DMS53 (cell line): ENCODE data around the gene SLC40A1.

Experiments
- DNase-seq: peaks from one replicate; lab custom pipeline; 2025; lab: John Stamatoyannopoulos, UW

Gene SLC40A1

GRCh38 chr2:189538402-189538801 lies 42.2 kb downstream of the SLC40A1 start:
- no peak for DNase-seq

DNA sequence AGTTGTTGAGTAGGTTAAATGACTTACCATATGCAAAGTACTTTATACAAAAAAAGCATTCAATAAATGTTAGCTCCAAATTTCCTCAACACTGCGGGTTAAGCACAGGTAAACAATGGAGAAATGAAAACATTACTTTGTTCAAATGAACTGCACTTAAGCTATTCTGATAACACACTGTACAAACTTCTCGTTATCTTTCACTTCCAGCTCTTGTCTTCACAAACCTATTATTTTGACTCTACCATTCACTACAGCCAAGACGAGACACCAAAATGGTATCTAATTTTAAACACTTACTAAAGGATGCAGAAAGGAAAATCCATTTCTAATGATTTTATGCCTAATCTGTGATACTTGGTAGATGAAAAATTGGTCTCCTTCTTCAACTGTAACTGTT lies 43.8 kb downstream of the SLC40A1 start:
- DNase-seq, result no peak

GRCh38 chr2:189534854-189535832 lies 45.4 kb downstream of the SLC40A1 start:
- peak; percentile 28 for DNase-seq

DNA sequence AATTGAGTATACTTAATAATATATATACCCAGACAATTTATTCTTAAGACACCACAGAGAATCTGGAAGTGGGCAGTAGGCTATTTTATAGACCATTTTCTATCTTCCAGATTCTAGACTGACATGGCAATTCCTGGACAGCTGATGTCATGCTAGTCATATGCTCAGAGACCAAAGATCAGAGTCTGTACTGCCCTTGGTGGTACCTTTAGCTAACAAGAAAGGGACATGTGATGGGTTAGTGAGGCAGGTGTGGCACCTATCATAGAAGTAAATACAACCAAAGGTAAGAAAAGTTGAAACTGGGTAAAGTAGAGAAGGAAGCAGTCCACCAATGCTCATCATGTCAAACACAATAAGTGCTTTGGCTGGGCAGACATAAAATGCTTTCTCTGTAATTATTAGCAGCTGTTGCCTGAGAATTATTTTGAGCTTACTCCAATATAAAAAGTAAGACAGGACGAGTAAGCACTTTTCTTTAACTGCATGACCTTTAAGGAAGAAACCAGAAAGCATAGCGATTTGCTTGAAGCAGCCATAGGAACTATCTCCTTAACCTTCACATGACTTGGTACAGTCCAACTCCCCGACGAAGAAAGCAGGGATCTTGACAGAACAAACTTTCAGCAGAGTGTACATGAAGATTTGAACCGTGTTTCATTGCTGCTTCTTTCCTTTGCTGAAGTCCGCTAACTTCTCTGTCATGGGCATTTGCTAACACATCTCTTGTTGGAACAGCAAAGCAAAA lies 47.1 kb downstream of the SLC40A1 start:
- no peak for DNase-seq

GRCh38 chr2:189530965-189531637 lies 49.5 kb downstream of the SLC40A1 start:
- no peak for DNase-seq

DNA sequence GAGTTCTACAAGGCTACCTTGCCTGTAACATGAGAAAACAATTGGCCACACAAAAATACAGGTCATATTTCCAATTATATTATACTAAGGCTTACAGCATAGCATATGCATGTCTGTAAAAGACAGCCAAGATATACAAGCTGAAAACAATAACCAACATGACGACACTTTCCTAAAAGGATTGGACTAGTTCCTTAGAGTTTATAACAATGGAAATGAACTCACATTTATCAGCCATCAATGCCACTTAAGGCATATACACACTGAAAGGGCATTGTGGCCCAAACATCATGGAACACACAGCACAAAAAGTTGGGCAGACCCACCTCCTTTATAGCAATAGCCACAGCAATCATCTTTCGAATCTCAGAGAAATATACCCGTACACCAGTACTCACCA lies 52.0 kb downstream of the SLC40A1 start:
- DNase-seq, result no peak

DNA sequence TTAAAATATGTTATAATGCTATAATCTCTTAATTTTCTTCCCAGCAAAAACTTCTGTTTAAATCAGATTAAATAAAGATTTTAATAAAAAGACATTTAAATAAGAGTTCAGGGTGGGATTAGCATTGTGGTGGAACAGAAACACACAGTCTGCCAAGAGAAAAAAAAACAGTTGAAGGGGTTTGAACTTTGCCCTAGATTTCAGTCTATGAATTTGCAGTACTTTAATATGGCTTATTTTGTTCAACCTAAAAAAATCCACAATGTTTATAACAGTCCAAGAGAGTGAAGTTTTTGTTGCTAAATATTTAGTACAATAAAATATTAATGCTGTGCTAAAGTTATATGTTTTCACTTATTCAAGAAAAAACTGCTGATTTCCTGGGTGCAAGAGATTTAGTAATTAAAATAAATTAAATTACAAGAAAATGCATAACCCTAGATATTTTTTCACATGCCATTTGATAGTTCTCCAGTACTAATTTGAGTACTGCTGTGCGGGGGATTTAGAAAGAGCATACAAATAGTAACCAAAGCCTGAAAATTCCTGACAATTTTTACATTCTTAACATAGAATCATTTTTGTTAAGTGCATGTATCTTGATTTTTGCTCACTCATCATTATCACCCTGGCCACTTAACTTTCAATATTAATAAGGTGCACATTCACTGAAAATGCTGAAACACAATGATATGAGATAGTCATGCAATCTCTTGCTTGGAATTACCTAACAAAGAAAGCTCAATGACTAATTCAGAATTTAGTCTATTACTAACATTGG lies 52.6 kb downstream of the SLC40A1 start:
- DNase-seq, result no peak

- DNase-seq, result no peak
These were observed 53.4 kb downstream of the SLC40A1 start for GRCh38 chr2:189527041-189527750.

DNA sequence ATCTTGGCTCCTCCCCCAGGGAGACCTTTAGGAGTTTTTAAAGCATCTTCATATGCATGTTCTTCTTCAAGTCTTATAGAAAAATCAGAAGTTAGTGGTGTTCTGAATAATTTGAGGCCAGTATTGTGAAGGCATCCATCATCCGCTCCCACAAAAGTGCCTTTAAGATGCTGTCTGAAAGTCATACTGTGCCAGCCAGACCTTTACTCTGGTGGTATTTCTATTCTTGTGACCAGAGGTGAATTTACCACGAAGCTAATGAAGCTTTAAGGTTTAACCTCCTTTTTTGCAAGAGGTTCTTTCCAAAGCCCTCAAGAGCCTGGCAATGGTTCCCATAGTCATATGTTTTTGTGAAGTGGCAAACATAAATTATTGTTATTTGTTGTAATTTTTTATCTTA lies 54.3 kb downstream of the SLC40A1 start:
- DNase-seq, result no peak

DNA sequence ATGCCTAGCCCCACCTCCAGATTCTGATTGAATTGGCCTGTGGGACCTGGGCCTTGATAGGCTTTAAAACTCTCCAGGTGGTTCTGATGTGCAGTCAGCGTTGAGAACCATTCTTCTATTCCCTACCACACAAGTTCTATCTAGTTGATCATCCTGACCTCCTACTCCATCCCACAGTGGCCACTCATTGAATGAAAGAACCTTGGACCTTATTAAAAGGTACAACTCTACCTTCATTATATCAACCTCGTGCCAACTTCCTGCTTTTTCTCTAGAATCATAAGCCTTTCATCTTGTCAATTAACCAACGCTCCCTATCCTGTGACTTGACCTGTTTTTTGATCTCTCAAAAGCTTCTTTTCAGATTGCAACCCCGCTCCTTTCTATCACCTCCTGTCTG lies 55.8 kb downstream of the SLC40A1 start:
- DNase-seq, result no peak

DNA sequence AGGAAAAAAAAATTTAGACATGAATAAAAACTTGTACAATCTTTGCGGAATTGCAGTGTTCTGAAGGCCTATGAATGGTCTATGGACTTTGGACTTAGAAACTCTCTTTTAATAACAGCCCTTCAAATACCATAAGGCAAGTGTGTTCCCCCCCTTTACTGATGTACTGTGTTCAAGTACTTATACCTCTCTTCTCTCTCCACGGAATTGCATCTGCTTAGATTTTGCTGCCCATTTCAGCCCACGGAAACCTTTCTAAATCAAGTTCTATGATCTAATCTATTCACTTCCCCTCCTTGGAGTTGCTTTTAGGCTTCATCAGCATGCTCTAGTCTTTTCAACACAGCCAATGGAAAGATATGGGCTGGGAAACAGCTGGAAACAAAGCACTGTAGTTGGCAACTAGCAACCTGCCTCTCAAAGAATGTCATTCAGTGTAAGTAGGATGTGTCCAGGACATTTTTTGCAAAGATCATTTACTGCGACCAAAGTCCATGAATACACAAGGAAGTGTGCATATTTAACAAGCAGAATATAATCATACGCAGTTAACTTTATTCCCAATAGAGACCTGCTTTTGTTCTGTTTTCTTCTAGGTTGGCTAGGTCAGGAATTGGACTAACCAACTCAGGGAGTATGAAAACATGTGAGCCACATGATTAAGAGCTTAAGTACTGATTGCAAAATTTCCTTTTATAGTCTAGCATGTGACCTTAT lies 58.0 kb downstream of the SLC40A1 start:
- DNase-seq, result peak; percentile 52

GRCh38 chr2:189521699-189522434 lies 58.7 kb downstream of the SLC40A1 start:
- peak; percentile 54 for DNase-seq

GRCh38 chr2:189519631-189520387 lies 60.8 kb downstream of the SLC40A1 start:
- DNase-seq, result no peak

DNA sequence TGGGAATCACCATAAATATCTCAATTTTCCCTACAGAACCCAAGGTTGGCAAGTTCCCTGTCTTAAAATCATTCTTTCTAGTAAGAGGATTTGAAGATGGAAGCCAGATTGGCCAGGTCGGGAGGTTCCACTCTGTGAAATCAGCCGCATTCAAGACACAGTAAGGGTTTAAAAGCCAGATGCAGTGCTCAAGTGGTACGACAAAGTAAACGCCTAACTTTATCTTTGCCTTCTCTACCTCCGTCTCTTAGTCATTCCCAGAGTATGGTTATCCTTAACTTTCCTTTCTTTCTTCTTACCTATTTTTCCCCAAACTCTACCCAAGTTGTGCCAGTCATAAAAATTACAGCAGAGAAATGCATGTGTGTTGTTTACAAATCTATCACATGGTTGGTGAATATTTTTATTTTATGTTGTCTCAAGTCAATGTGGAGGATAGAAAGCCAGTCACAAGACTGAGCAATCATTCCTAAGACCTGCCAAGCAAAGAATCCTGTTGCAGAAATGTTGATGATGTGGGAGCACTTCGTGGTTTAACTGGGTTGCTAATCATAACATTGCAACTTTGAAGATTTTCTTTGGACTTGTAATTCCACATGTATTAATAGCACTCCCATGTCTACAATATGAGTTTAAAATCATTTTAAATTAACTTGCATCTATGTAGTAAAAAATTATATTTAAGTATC lies 62.6 kb downstream of the SLC40A1 start:
- DNase-seq, result no peak

GRCh38 chr2:189516546-189516945 lies 64.0 kb downstream of the SLC40A1 start:
- no peak for DNase-seq

- no peak for DNase-seq
These were observed 65.3 kb downstream of the SLC40A1 start for GRCh38 chr2:189515264-189515663.

DNA sequence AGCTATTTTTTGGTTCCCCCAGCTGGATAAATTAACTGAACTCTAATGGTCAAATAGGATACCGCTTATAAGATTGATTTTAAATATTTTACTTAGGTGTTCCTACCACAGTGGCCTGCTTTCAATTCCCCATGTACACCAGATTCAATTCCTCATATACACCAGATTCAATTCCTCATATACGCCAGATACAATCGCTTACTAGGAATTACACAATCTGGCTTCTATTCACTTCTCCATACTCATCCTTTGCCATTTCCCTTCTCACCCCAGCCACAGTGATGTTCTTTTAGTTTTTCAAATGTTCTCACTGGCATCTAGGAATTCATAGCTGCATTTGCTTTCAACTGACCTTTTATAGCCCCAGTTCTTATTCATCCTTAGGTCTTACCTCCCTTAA lies 66.5 kb downstream of the SLC40A1 start:
- no peak for DNase-seq

- no peak for DNase-seq
These were observed 67.7 kb downstream of the SLC40A1 start for GRCh38 chr2:189512879-189513278.
